Hematopoietic multipotent progenitor cell (in vitro differentiated cells): ENCODE measurements around the gene ALB. TPM values are rescaled to one million over a fixed set of nuclear protein-coding genes. Genes with fewer than 3 reads are reported as not detected.
"Not testable (repeated sequence)": the region's sequence is repeated elsewhere in the genome, so short reads cannot be mapped to it uniquely, and the experiment has no call there.

Source experiments
- DNase-seq, 3 donors: peaks; one replicate each; pipeline ENCODE4 v3.0.0-alpha.2; 2011 to 2015; ENCODE audit warnings: low read depth in 2 of 3, low spot score in 2 of 3
- total RNA-seq: library from RNA; depleted of rRNA; stranded (reverse); fragments of >200 nt; gene quantifications from one replicate; pipeline ENCODE4 v1.2.3, GENCODE V29; 2012

ALB gene
- total RNA-seq: not detected

GRCh38 chr4:73404042-73404441, at the start of gene ALB:
Gene ALB (plus strand): TSS chr4:73404287. CDS start chr4:73404328, 41 bp downstream.
- no peak for DNase-seq

DNA sequence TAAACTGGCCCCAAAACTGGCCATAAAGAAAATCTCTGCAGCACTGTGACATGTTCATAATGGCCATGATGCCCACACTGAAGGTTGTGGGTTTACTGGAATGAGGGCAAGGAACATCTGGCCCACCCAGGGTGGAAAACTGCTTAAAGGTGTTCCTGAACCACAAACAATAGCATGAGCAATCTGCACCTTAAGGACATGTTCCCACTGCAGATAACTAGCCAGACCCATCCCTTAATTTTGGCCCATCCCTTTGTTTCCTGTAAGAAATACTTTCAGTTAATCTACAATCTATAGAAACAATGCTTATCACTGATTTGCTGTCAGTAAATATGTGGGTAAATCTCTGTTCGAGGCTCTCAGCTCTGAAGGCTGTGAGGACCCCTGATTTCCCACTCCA, 46.9 kb upstream of the ALB start:
- not testable (repeated sequence) for DNase-seq

- not testable (repeated sequence) for DNase-seq
Observed at GRCh38 chr4:73369506-73370199, 34.4 kb upstream of the ALB start.

DNA sequence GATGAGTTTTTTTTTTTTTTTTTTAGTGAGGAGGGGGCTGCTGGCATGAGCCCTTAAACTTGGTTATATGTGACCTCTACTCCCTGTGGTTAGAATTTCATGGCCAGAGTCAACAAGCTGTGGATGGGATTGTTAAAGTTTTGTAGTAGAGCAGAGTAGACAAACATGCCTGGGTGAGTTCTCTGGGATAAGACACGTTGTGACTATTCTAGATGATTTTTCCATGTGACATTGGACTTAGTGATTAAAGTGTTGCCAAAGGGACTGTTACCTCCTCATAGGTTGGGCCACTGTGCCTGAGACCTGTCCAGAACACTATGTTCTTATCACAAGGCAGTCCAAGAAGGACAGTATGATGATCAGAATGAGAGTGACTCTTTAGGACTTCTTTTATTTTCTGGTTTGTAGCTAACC, 28.8 kb upstream of the ALB start:
- no peak for DNase-seq

GRCh38 chr4:73376251-73376650, 27.8 kb upstream of the ALB start:
- no peak for DNase-seq

DNA sequence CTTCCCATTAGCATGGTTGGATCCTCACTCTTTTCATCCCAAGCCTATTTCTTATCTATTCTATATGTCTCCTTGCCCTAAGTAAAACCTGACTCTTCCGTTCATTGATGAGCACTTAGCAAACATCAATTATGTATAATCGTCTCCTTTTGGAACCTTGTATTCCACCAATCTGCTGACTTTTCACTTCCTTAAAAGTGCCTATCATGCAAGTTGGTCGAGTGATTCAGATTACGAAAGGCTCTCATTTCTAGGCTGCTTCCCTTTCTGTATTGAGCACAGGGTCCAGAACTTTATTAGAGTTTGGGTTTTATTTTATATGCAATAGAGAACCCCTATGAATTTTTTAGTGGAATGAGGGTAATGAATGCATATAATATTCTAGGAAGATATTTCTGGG, 27.1 kb upstream of the ALB start:
- no peak for DNase-seq

DNA sequence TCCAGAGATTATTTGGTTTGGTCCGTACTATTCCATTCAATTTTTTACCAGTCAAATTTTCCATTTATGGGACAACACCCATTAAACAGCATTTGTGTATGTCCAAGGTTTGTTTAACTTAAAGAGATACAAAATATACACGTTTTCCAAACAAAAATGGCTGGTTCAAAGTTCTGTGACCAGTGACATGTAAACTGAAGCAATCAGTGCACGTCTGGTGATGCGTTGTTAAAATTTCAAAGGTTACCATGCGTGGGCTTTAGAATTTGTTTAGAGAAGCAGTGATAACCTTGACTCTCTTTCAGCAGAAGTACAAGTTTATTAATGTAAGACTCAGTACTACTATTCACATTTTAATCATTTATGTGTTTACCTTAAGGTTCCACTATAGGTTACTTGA, 25.2 kb upstream of the ALB start:
- DNase-seq: no peak

GRCh38 chr4:73379946-73380345, 24.1 kb upstream of the ALB start:
- no peak for DNase-seq

- no peak for DNase-seq
Observed at GRCh38 chr4:73381214-73381613, 22.9 kb upstream of the ALB start.

GRCh38 chr4:73383452-73383851, 20.6 kb upstream of the ALB start:
- no peak for DNase-seq

DNA sequence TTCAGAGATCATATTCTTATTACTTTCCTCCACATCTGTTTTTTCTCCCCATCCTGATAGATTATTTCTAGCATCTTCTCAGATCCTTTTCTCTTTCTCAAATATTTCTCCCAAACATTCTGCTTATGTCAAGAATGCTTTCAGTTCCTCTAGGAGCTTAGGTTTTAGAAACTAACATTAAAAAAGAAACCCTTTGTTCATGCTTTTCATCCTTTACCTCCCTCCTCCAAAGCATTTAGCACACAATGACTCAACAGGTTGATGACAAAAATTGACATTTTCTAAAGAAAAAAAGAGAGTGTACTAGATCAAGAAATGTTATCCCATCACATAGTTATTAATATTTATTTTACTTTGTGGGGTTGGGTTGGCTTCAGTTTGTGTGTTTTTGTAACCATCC, 16.5 kb upstream of the ALB start:
- DNase-seq: no peak

DNA sequence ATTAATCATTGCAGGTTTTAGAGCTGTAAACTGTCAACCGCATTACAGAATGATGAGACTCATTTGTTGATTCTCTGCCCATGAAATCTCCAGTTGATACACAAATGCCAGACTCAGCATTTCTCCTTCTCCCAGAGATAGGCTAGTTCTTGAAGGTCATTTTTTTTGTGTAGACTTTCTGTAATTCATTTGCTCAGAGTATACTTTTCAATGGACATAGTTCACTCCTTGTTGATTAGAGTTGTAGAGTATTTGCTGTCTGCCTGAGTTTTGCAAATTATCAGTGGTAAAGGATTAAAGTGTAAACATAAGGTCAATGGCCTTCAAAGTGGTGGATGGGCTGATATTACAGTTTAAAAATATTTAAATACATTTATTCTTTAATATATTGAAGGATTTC, 15.2 kb upstream of the ALB start:
- no peak for DNase-seq

DNA sequence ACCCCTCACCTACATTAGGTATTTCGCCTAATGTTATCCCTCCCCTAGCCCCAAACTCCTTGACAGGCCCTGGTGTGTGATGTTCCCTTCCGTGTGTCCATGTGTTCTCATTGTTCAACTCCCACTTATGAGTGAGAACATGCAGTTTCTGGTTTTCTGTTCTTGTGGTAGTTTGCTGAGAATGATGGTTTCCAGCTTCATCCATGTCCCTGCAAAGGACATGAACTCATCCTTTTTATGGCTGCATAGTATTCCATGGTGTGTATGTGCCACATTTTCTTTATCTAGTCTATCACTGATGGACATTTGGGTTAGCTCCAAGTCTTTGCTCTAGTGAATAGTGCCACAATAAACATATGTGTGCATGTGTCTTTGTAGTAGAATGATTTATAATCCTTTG, 14.4 kb upstream of the ALB start:
- not testable (repeated sequence) for DNase-seq

DNA sequence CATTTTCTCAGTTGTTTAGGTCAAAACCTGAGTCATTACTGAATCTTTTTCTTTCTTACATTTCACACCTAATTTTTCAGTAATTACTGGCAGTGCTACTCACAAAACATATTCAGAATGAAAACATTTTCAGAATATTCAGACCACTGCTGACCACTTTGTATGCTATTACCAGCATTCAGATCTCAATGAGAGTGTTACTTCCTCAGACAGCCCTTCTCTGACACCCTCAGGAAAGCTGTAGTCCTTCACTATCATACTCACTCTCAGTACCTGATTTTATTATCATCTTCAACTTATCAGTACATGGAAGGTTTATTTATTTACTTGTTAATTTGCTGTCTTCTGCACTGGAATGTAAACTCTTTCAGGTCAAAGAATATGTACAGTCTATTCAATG, 12.3 kb upstream of the ALB start:
- DNase-seq: no peak

DNA sequence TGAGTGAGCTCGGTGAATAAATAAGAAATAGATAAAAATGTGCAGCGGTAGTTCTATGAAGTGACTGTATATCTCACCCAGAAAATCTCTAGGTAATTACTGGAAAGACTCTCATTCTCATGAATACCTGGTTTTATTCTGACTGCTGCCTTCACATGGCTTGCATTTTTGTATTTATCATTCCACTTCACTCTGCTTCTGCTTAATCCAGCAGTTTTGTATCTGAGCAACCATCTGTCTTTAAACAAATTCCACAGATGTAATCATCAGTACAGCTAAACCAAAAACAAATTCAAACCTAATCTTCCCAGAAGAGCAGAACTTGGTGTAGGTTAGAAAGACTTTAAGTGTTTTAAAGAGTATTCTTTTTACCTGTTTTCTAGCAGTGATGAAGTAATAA, 11.2 kb upstream of the ALB start:
- no peak for DNase-seq

DNA sequence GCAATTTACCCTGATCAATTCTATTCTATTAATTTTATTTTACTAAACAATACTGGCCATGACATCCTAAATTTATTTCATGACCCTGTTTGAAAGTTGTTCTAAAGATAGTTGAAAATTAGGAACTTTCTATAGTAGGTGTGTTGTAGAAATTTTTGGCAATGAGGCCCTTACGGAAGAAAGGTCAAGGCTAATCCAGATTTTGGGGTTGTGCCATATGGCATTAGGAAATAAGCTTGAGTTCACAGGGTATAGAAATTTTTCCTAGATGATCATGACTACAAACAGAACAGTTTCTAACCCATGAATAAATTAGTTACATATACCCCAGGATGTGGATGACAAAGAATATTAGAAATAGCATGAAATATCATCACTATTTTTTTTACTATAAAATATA, 7.8 kb upstream of the ALB start:
- DNase-seq: no peak

GRCh38 chr4:73396993-73397972, 6.8 kb upstream of the ALB start:
- DNase-seq: no peak

- no peak for DNase-seq
Observed at GRCh38 chr4:73401412-73401811, 2.7 kb upstream of the ALB start.

GRCh38 chr4:73404457-73404856, 370 bp downstream of the ALB start:
- DNase-seq: no peak

GRCh38 chr4:73405138-73405537, 1.1 kb downstream of the ALB start:
- DNase-seq: no peak

DNA sequence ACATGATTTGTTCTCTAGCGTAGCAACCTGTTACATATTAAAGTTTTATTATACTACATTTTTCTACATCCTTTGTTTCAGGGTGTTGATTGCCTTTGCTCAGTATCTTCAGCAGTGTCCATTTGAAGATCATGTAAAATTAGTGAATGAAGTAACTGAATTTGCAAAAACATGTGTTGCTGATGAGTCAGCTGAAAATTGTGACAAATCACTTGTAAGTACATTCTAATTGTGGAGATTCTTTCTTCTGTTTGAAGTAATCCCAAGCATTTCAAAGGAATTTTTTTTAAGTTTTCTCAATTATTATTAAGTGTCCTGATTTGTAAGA, 2.4 kb downstream of the ALB start:
- DNase-seq: no peak

- DNase-seq: no peak
Observed at GRCh38 chr4:73407227-73407673, 3.2 kb downstream of the ALB start.
